Measurements from ENCODE around the gene HECTD1.
"Not testable (repeated sequence)": the region's sequence is repeated elsewhere in the genome, so short reads cannot be mapped to it uniquely, and the experiment has no call there.

The HECTD1 gene

GRCh38 chr14:31090883-31091764 is 116.5 kb downstream of the HECTD1 start:
- peak; percentile 64 for DNase-seq

DNA sequence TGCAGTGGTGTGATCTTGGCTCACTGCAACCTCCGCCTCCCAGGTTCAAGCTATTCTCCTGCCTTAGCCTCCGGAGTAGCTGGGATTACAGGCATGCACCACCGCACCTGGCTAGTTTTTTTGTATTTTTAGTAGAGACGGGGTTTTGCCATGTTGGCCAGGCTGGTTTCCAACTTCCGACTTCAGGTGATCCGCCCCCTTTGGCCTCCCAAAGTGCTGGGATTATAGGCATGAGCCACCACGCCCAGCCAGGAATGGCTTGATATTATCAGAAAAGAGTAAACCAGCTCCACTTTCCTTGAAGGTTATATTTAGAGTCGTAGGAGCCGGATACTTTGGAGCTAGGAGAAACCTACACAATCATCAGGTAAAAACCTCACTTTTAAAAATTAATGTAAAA is 121.1 kb downstream of the HECTD1 start:
- not testable (repeated sequence) for DNase-seq

- DNase-seq = no peak
Measured at GRCh38 chr14:31085027-31085426, 122.6 kb downstream of the HECTD1 start.

DNA sequence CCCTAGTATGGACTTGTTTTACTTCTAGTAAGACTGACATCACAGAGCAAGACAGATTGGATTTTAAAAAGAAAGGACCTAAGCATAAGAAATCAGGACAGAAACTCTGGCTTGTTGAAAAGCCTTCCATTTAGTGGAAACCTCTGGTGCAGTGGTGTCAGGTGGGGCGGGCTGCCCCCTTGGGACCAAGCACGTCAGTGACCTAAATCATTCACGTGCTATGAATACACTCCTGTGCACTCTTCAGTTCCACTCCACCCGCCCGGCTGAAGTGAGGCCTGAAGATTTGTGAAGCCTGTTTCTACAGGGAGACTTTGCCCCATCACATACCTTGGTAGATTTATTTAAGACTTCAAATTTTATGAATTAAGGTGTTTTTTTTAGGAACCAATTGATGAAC is 123.2 kb downstream of the HECTD1 start:
- no peak for DNase-seq

- no peak for DNase-seq
Measured at GRCh38 chr14:31083781-31084180, 123.8 kb downstream of the HECTD1 start.

DNA sequence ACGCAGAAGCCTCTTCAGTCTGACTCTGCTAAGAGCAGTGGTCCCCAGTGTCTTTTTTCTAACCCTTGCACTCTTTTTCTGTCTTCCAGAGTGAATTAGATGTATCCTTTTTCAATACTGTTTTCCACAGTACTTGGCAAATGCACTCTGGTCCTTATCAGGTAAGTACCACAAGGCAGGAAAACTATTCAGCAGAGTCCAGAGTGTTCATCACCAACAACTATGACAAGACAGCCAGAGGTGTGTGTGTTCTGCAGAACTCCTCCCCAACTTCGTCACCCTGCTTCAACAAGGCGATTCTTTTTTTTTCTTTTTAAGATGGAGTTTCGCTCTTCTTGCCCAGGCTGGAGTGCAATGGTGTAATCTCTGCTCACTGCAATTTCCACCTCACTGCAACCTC is 127.1 kb downstream of the HECTD1 start:
- no peak for DNase-seq

DNA sequence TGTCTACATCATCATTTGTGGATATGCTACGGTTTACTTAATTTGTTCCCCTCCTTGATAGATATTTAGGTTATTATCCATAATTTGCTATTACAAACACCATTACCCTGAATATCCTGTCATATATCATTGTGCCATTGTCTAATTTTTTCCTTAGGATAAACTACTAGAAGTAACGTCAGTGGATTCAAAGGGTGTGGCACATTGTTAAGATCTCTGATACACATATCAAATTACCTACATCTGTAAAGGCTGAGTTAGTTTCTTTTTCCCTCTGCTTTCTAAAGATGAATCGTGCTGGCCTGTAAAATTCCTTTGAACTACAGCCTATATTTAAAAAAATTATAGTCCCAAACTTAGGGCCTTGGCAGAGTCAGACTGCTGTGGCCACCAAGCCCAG is 127.5 kb downstream of the HECTD1 start:
- DNase-seq = no peak

DNA sequence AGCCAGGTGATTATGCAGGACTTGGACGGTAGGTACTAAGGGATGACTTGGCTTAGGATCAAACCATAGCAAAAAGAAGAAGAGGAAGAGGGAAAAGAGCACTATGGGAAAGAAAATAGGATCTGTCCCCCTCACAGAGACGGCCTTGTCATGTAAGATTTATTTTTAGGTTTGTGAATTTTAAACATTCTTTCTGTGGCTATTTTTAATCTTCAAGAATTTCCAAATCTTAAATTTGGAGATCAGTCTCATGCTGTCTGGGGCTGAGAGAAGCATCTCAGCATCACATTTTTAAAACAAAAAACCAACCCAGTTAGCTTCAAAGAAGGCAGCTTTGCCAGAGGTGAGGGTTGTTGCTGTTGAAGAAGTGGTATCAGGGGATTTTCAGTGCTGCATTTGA is 128.8 kb downstream of the HECTD1 start:
- DNase-seq = no peak

DNA sequence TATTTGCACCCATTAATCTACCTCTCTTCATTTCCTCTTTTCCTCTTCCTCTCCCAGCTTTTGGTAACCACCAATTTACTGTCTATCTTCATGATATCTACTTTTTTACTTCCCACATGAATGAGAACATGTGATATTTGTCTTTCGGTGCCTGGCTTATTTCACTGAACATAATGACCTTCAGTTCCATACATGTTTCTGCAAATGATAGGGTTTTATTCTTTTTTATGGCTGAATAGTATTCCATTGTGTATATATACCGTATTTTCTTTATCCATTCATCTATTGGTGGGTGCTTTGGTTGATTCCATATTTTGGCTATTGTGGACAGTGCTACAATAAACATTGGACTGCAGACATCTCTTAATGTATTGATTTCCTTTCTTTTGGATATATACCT is 132.4 kb downstream of the HECTD1 start:
- DNase-seq = no peak

- DNase-seq = no peak
Measured at GRCh38 chr14:31071151-31071550, 136.4 kb downstream of the HECTD1 start.

DNA sequence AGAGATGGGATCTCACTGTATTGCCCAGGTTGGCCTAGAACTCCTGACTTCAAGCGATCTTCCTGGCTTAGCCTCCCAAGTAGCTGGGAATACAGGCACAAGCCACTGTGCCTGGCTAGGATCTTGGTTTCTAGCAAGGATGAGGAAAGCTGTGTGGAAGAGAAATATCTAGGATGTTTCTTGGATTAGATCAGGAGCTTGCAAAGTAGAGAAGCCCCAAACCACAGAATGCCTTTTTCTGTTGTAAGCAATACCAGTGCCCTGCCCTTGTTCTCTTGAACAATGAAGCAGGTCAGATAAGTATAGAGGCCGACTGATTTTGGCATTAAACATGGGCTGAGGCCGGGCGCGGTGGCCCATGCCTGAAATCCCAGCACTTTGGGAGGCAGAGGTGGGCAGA is 137.2 kb downstream of the HECTD1 start:
- no peak for DNase-seq

GRCh38 chr14:31069343-31069742 is 138.2 kb downstream of the HECTD1 start:
- no peak for DNase-seq

DNA sequence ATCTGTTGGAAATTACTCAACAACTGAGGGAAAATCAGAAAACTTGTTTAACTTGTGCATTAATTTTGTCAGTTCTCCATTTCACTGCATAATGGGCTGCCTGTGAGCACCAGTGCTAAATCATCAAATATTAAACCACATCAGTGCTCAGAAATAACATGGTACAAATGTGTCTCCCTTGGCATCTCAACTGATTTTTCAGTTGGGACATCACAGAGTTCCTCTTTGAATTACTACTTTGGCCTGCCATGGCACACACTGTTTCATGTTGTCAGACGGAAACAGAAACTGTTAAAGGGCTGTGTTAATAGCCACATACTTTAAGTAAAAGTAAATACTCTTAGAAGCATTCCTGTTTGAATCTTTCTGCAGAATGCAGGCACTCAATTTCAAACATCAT is 139.4 kb downstream of the HECTD1 start:
- DNase-seq = no peak

GRCh38 chr14:31062908-31063307 is 144.7 kb downstream of the HECTD1 start:
- DNase-seq = not testable (repeated sequence)

DNA sequence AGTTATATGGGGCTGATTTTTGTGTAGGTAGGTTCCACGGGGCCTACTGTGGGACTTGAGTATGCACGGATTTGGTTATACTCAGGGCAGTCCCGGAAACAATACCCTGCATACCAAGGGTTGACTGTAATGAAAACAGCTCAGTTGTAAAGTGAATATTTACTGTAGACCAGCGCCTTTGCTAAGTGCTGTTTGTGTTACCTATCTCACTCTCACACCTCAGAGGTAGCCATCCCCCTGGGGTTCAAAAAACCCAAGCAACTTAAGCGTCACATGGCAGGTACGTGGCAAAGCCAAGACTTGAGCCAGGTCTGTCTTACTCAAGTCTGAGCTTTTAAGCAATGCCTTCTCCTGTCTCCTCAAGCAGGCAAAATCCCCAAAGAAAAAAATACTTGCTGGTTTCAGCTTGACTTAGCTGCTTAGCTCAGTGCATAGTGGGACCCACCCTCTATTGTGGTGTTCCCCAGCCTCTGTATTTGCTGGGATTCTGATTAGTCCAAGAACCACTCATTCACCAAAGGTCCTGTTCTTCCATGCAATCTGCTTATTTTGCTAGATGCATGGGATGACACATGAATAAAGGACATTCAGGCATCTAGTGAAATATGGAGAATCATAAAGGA is 147.2 kb downstream of the HECTD1 start:
- no peak for DNase-seq

DNA sequence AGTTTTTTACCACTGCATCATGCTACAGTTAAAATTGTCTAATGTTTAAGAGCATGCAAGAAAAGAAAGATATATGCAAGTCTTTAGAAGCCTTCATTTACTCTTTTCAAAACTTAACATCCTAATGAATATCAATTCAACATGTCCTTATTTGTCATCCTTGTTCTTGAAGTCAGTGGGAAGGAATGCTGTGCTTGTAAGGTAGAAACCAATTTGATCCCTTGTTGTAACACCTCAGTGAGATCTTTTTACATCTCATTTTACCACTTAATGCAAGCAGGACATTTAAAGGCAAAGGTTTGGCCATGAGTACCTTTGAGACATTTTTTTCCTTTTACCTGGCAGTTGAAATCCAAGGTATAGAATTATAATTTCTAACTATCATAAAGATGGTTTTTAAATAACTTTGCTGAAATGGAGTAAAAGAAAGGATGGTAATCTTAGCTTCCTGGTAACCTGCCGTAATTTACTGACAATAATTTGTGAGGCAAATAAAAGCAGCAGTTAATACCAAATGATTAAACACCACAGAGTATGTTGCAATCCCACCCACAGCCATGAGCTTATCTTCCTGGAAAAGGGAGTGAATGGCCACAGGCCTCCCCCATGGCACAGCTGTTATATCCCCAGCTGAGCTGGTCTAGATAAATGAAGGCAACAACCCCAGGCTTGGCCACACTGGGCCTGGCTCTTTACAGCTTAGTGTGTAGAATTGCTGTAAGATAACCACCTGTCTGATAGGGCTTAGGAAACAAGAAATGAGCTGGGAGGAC is 148.3 kb downstream of the HECTD1 start:
- DNase-seq = no peak

DNA sequence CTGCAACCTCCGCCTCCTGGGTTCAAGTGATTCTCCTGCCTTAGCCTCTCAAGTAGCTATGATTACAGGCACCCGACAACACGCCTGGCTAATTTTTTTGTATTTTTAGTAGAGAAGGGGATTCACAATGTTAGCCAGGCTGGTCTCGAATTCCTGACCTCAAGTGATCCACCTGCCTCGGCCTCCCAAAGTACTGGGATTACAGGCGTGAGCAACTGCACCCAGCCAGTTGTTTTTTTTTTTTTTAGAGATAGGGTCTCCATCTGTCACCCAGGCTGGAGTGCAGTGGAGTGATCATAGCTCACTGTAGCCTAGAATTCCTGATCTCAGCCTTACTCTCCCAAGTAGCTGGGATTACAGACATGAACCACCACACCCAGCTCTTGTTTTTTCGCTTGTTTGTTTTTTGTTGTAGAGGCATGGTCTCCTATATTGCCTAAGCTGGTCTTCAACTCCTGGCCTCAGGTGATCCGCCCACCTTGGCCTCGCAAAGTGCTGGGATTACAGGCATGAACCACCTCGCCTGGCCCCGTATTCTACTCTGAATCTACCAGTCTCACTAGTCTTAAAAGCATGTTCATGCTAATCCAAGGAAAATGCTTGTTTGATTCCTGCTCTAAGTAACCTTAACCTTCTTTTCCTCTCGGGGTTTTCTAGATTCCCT is 149.8 kb downstream of the HECTD1 start:
- no peak for DNase-seq

GRCh38 chr14:31057035-31057434 is 150.6 kb downstream of the HECTD1 start:
- no peak for DNase-seq

DNA sequence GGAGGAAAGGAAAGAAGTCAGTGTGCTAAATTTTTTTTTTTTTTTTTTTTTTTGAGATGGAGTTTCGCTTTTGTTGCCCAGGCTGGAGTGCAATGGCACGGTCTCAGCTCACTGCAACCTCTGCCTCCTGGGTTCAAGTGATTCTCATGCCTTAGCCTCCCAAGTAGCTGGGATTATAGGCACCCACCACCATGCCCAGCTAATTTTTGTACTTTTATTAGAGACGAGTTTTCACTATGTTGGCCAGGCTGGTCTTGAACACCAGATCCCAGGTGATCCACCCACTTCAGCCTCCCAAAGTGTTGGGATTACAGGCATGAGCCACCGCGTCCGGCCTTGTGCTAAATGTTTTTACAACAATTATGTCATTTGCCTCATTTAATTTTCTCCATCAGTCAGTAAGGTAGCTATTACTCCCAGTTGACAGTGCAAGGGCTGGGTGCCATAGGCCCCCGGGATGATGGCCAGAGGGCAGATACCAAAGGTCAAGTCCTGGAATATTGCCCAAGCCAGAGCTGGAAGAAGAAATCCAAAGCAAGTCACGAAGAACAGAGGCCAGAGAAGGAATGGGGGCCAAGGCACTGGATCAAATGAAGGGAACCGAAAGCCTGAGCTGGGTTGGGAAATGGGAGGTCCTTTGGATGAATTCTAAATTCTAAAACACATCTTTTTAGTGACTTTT is 154.5 kb downstream of the HECTD1 start:
- DNase-seq = not testable (repeated sequence)

DNA sequence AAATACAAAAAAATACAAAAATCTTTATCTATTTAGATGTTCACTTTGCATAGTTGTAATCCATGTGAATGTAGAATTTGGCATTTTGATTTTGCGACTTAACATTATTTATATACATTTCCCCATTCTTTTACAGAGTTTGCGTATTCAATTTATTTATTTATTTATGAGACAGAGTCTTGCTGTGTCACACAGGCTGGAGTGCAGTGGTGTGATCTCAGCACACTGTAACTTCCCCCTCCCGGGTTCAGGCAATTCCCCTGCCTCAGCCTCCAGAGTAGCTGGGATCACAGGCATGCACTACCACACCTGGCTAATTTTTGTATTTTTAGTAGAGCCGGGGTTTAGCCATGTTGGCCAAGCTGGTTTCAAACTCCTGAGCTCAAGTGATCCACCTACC is 156.1 kb downstream of the HECTD1 start:
- no peak for DNase-seq

DNA sequence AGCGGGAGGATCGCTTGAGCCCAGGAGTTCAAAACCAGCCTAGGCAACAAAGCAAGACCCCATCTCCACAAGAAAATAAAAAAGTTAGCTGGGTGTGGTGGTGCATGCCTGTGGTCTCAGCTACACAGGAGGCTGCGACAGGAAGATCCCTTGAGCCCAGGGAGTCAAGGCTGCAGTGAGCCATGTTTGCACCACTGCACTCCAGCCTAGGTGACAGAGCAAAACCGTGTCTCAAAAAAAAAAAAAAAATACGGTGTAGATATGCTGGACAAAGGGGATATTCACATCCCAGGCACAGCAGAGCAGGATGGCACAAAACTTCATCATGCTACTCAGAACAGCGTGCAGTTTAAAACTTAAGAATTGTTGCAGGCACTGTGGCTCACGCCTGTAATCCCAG is 156.6 kb downstream of the HECTD1 start:
- no peak for DNase-seq
